Pulmonary artery endothelial cell (primary cell): Measurements from ENCODE around the gene MAN1A1. TPM values are rescaled to one million over a fixed set of nuclear protein-coding genes. Genes with fewer than 3 reads are reported as not detected.
A peak's percentile ranks its signal among the peaks of the same experiment; 100 is the strongest.

Experiments used
- DNase-seq: peaks from one replicate; pipeline ENCODE4 v3.0.0-alpha.2; 2011; ENCODE audit warnings: low read depth, low spot score
- total RNA-seq: library from RNA; depleted of rRNA; stranded (reverse); fragments of >200 nt; gene quantifications from 2 replicates; pipeline ENCODE4 v1.2.3, GENCODE V29; 2014

Gene MAN1A1
- total RNA-seq, 1 donor from 2014 or later, result 29.6 TPM

GRCh38 chr6:119326291-119327005, 23.1 kb downstream of the MAN1A1 start:
- no peak for DNase-seq

- DNase-seq, result no peak
Measured at GRCh38 chr6:119325559-119326265, 23.8 kb downstream of the MAN1A1 start.

GRCh38 chr6:119324718-119325117, 24.8 kb downstream of the MAN1A1 start:
- DNase-seq, result no peak

- no peak for DNase-seq
Measured at GRCh38 chr6:119323931-119324330, 25.6 kb downstream of the MAN1A1 start.

- DNase-seq, result no peak
Measured at GRCh38 chr6:119323478-119323877, 26.1 kb downstream of the MAN1A1 start.

GRCh38 chr6:119322715-119323350, 26.7 kb downstream of the MAN1A1 start:
- DNase-seq, result no peak

GRCh38 chr6:119322034-119322433, 27.5 kb downstream of the MAN1A1 start:
- no peak for DNase-seq

GRCh38 chr6:119319694-119320093, 29.9 kb downstream of the MAN1A1 start:
- no peak for DNase-seq

- no peak for DNase-seq
Measured at GRCh38 chr6:119318730-119319129, 30.8 kb downstream of the MAN1A1 start.

- DNase-seq, result no peak
Measured at GRCh38 chr6:119318176-119318575, 31.4 kb downstream of the MAN1A1 start.

- no peak for DNase-seq
Measured at GRCh38 chr6:119317007-119317406, 32.6 kb downstream of the MAN1A1 start.

GRCh38 chr6:119314885-119315272, 34.7 kb downstream of the MAN1A1 start:
- DNase-seq, result no peak

- no peak for DNase-seq
Measured at GRCh38 chr6:119313937-119314884, 35.4 kb downstream of the MAN1A1 start.

GRCh38 chr6:119312875-119313338, 36.7 kb downstream of the MAN1A1 start:
- no peak for DNase-seq

- DNase-seq, result no peak
Measured at GRCh38 chr6:119312441-119312840, 37.1 kb downstream of the MAN1A1 start.

- DNase-seq, result no peak
Measured at GRCh38 chr6:119311514-119312142, 37.9 kb downstream of the MAN1A1 start.

- DNase-seq, result peak; percentile 32
Measured at GRCh38 chr6:119310486-119311036, 39.0 kb downstream of the MAN1A1 start.

- DNase-seq, result no peak
Measured at GRCh38 chr6:119308991-119309657, 40.4 kb downstream of the MAN1A1 start.

GRCh38 chr6:119308048-119308570, 41.5 kb downstream of the MAN1A1 start:
- no peak for DNase-seq

- DNase-seq, result no peak
Measured at GRCh38 chr6:119307056-119307455, 42.5 kb downstream of the MAN1A1 start.
